H9 (cell line): ENCODE measurements around the gene TMEM121. TPM values are rescaled to one million over a fixed set of nuclear protein-coding genes. Genes with fewer than 3 reads are reported as not detected.
"Not testable (repeated sequence)": the region's sequence is repeated elsewhere in the genome, so short reads cannot be mapped to it uniquely, and the experiment has no call there.

Experiments used
- DNase-seq: peaks from one replicate; pipeline ENCODE4 v3.0.0-alpha.2; 2017
- H2AFZ ChIP-seq: one replicate; pipeline ENCODE4 v1.6.1; 2013; ENCODE audit warnings: mild to moderate bottlenecking, low read length, control low read depth, moderate library complexity
- H2AK5ac ChIP-seq: 2 replicates; pipeline ENCODE4 v1.6.1; 2013; ENCODE audit warnings: low read length, control low read depth, mixed read lengths; ENCODE audit not compliant: insufficient read length
- H2BK120ac ChIP-seq: one replicate; pipeline ENCODE4 v1.6.1; 2013; ENCODE audit warnings: low read depth, mild to moderate bottlenecking, low read length, control low read depth, inconsistent platforms; ENCODE audit not compliant: poor library complexity, severe bottlenecking
- H2BK12ac ChIP-seq: 2 replicates; pipeline ENCODE4 v1.6.1; 2013; ENCODE audit warnings: low read length, control low read depth, mixed read lengths, low read depth; ENCODE audit not compliant: insufficient read length
- H2BK15ac ChIP-seq: 2 replicates; pipeline ENCODE4 v1.6.1; 2013; ENCODE audit warnings: low read depth, low read length, control low read depth
- H2BK20ac ChIP-seq: one replicate; pipeline ENCODE4 v1.6.1; 2013; ENCODE audit warnings: low read depth, mild to moderate bottlenecking, low read length, control low read depth, inconsistent platforms; ENCODE audit not compliant: poor library complexity, severe bottlenecking
- H2BK5ac ChIP-seq: 2 replicates; pipeline ENCODE4 v1.6.1; 2013; ENCODE audit warnings: low read length, control low read depth, mixed read lengths; ENCODE audit not compliant: insufficient read length
- H3K14ac ChIP-seq: 2 replicates; pipeline ENCODE4 v1.6.1; 2013; ENCODE audit warnings: low read length, control low read depth; ENCODE audit not compliant: insufficient read depth
- H3K18ac ChIP-seq: 2 replicates; pipeline ENCODE4 v1.6.1; 2013; ENCODE audit warnings: low read depth, mild to moderate bottlenecking, mixed read lengths, low read length, control low read depth; ENCODE audit not compliant: insufficient read length
- H3K23ac ChIP-seq: 2 replicates; pipeline ENCODE4 v1.6.1; 2013; ENCODE audit warnings: low read length, control low read depth, mixed read lengths, low read depth; ENCODE audit not compliant: insufficient read length
- H3K23me2 ChIP-seq: 2 replicates; pipeline ENCODE4 v1.6.1; 2013; ENCODE audit warnings: low read depth, mild to moderate bottlenecking, mixed read lengths, low read length, control low read depth; ENCODE audit not compliant: insufficient read length, poor library complexity, severe bottlenecking
- H3K27ac ChIP-seq: 2 replicates; pipeline ENCODE4 v1.5.1; 2013; ENCODE audit warnings: low read length, control low read depth, mixed read lengths, low read depth; ENCODE audit not compliant: insufficient read length
- H3K27me3 ChIP-seq: 2 replicates; pipeline ENCODE4 v1.6.1; 2013; ENCODE audit warnings: low read length, control low read depth, inconsistent platforms; ENCODE audit not compliant: insufficient read depth
- H3K4ac ChIP-seq: 2 replicates; pipeline ENCODE4 v1.6.1; 2013; ENCODE audit warnings: low read depth, mild to moderate bottlenecking, control low read depth, inconsistent platforms, low read length, moderate library complexity
- H3K4me1 ChIP-seq: 2 replicates; pipeline ENCODE4 v1.6.1; 2013; ENCODE audit warnings: low read length, control low read depth, inconsistent platforms; ENCODE audit not compliant: insufficient read depth
- H3K4me2 ChIP-seq: 2 replicates; pipeline ENCODE4 v1.6.1; 2013; ENCODE audit warnings: low read length, control low read depth, mixed read lengths; ENCODE audit not compliant: insufficient read length, insufficient read depth
- H3K56ac ChIP-seq: 2 replicates; pipeline ENCODE4 v1.6.1; 2013; ENCODE audit warnings: low read depth, mild to moderate bottlenecking, mixed read lengths, low read length, control low read depth; ENCODE audit not compliant: insufficient read length
- H3K79me1 ChIP-seq: 2 replicates; pipeline ENCODE4 v1.6.1; 2013; ENCODE audit warnings: low read depth, mild to moderate bottlenecking, moderate library complexity, low read length, control low read depth, inconsistent platforms; ENCODE audit not compliant: insufficient read depth, poor library complexity, severe bottlenecking
- H3K79me2 ChIP-seq: 2 replicates; pipeline ENCODE4 v1.6.1; 2013; ENCODE audit warnings: low read length, control low read depth, inconsistent platforms; ENCODE audit not compliant: insufficient read depth
- H3K9ac ChIP-seq: 2 replicates; pipeline ENCODE4 v1.6.1; 2013; ENCODE audit warnings: low read length, control low read depth, mixed read lengths; ENCODE audit not compliant: insufficient read length; ENCODE audit errors: extremely low read depth
- H3K9me3 ChIP-seq: one replicate; pipeline ENCODE4 v1.6.1; 2013; ENCODE audit warnings: low read depth, low read length, inconsistent platforms; ENCODE audit not compliant: control insufficient read depth
- H3T11ph ChIP-seq: one replicate; pipeline ENCODE4 v1.6.1; 2013; ENCODE audit warnings: mild to moderate bottlenecking, low read length, control low read depth, inconsistent platforms
- H4K20me1 ChIP-seq: one replicate; pipeline ENCODE4 v1.6.1; 2013; ENCODE audit not compliant: control insufficient read depth, insufficient read length, insufficient read depth
- H4K5ac ChIP-seq: 2 replicates; pipeline ENCODE4 v1.6.1; 2013; ENCODE audit warnings: low read depth, mild to moderate bottlenecking, mixed read lengths, low read length, control low read depth; ENCODE audit not compliant: insufficient read length
- H4K8ac ChIP-seq: replicated peaks from 2 replicates; pipeline ENCODE4 v1.6.1; 2013; ENCODE audit warnings: low read length, control low read depth, mixed read lengths, low read depth; ENCODE audit not compliant: insufficient read length
- H4K91ac ChIP-seq: 2 replicates; pipeline ENCODE4 v1.6.1; 2013; ENCODE audit warnings: low read depth, mild to moderate bottlenecking, moderate library complexity, mixed read lengths, low read length, control low read depth; ENCODE audit not compliant: insufficient read length
- H3K27ac Mint-ChIP-seq, 3 experiments: 2 replicates in 2 of 3; 3 replicates in 1 of 3; pipeline ENCODE4 v1.8.0; 2020 to 2021; ENCODE audit warnings: mixed read lengths in 3 of 3, mild to moderate bottlenecking in 1 of 3, moderate library complexity in 1 of 3
- H3K27me3 Mint-ChIP-seq: 2 replicates; pipeline ENCODE4 v1.8.0; 2021; ENCODE audit warnings: low read depth, mild to moderate bottlenecking, moderate library complexity, mixed read lengths
- H3K36me3 Mint-ChIP-seq, 3 experiments: 2 replicates in 2 of 3; 3 replicates in 1 of 3; pipeline ENCODE4 v1.8.0; 2020 to 2021; ENCODE audit warnings: low read depth in 3 of 3, mixed read lengths in 3 of 3; ENCODE audit not compliant: insufficient read depth in 1 of 3
- H3K4me1 Mint-ChIP-seq, 2 experiments: 2 replicates each; pipeline ENCODE4 v1.8.0; 2020; ENCODE audit warnings: mixed read lengths in 2 of 2
- H3K4me3 Mint-ChIP-seq, 2 experiments: 2 replicates in 1 of 2; 3 replicates in 1 of 2; pipeline ENCODE4 v1.8.0; 2020 to 2021; ENCODE audit warnings: mild to moderate bottlenecking in 2 of 2, mixed read lengths in 2 of 2, moderate library complexity in 1 of 2
- H3K9me3 Mint-ChIP-seq, 2 experiments: 2 replicates in 1 of 2; 3 replicates in 1 of 2; pipeline ENCODE4 v1.8.0; 2020; ENCODE audit warnings: mild to moderate bottlenecking in 2 of 2, mixed read lengths in 2 of 2, moderate library complexity in 1 of 2
- WGBS: extraction: QIAGEN DNeasy Blood & Tissue Kit; methylation state at CpG from one replicate; pipeline ENCODE4 v1.1.7; 2013; ENCODE audit warnings: missing lambda C conversion rate, low lambda C conversion rate, mixed read lengths; ENCODE audit not compliant: insufficient read length; ENCODE audit errors: extremely low coverage; 5-methylcytosine and 5-hydroxymethylcytosine counted together
- total RNA-seq: library from RNA; stranded (reverse); gene quantifications from 2 replicates; pipeline ENCODE4 v1.2.1, GENCODE V29; 2021
- TF ChIP-seq, protein P1 (sequence below): fragments of 200-600 bp; sonication (generic); conservative IDR thresholded peaks from 3 replicates; pipeline ENCODE4 v1.8.0; 2021; ENCODE audit warnings: antibody characterized with exemption, mild to moderate bottlenecking

TMEM121 gene
- total RNA-seq, 1 experiment from 2014 or later = 2.6 TPM

DNA sequence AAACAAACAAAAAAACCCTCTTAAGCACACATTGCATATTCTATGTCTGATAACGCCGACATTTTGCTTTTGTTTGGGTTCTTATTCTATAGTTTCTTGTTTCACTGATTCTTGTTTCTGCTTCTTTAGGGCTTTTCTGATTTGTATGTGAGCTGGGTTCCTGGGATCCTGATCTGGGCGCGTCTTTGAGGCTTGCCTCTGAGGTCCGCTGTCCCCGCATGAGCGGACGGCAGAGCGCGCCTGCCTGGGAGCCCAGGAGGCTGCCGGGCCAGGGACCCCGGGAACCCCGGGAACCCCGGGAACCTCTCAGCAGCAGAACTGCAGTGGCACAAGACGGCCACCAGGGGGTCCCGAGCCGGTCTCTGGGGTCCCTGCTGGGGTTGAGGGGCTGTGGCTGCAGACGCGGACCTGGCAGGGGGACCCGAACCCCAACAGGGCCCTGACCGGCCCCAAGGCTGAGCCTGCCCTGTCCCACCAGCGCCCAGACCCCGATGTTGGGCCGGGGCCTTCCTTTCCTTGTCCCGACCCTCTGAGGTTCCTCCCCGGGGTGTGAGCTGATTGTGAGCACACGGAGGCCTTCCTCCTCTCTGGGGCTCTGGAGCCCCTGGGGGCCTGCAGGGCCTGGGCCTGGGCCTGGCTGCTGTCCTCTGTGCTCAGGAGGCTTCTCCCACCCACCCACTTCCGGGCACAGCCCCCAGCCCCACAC lies 32.2 kb downstream of the TMEM121 start:
- TF ChIP-seq, protein P1, sequence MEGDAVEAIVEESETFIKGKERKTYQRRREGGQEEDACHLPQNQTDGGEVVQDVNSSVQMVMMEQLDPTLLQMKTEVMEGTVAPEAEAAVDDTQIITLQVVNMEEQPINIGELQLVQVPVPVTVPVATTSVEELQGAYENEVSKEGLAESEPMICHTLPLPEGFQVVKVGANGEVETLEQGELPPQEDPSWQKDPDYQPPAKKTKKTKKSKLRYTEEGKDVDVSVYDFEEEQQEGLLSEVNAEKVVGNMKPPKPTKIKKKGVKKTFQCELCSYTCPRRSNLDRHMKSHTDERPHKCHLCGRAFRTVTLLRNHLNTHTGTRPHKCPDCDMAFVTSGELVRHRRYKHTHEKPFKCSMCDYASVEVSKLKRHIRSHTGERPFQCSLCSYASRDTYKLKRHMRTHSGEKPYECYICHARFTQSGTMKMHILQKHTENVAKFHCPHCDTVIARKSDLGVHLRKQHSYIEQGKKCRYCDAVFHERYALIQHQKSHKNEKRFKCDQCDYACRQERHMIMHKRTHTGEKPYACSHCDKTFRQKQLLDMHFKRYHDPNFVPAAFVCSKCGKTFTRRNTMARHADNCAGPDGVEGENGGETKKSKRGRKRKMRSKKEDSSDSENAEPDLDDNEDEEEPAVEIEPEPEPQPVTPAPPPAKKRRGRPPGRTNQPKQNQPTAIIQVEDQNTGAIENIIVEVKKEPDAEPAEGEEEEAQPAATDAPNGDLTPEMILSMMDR = 0 out of 3 replicates have a peak, but pooled peaks have one; percentile 16
- H4K91ac ChIP-seq, H3K27me3 ChIP-seq, H4K5ac ChIP-seq, H2AK5ac ChIP-seq, H3K4me1 Mint-ChIP-seq, H4K8ac ChIP-seq, H3K56ac ChIP-seq, H2BK12ac ChIP-seq, H3K4me3 Mint-ChIP-seq, H3K4me2 ChIP-seq, H3K23ac ChIP-seq, H3K23me2 ChIP-seq, H3T11ph ChIP-seq, H4K20me1 ChIP-seq, H3K9ac ChIP-seq, H3K14ac ChIP-seq, H2BK20ac ChIP-seq, H3K27ac Mint-ChIP-seq, H3K79me1 ChIP-seq, H3K79me2 ChIP-seq, H3K4me1 ChIP-seq, H3K27ac ChIP-seq, H3K18ac ChIP-seq, DNase-seq, H3K4ac ChIP-seq, H3K27me3 Mint-ChIP-seq, H2BK15ac ChIP-seq, H2BK120ac ChIP-seq, H2AFZ ChIP-seq, H2BK5ac ChIP-seq: not testable (repeated sequence)
- H3K36me3 Mint-ChIP-seq = peaks cover 9 to 14% (median 12%) of the 10 kb centered on the region in 3 experiments
- peaks cover 47 to 59% of the 10 kb centered on the region in 2 experiments for H3K9me3 Mint-ChIP-seq
- peaks cover 27% of the 10 kb centered on the region for H3K9me3 ChIP-seq
- no CpG with 5 or more reads among the region's 28 CpGs for WGBS

DNA sequence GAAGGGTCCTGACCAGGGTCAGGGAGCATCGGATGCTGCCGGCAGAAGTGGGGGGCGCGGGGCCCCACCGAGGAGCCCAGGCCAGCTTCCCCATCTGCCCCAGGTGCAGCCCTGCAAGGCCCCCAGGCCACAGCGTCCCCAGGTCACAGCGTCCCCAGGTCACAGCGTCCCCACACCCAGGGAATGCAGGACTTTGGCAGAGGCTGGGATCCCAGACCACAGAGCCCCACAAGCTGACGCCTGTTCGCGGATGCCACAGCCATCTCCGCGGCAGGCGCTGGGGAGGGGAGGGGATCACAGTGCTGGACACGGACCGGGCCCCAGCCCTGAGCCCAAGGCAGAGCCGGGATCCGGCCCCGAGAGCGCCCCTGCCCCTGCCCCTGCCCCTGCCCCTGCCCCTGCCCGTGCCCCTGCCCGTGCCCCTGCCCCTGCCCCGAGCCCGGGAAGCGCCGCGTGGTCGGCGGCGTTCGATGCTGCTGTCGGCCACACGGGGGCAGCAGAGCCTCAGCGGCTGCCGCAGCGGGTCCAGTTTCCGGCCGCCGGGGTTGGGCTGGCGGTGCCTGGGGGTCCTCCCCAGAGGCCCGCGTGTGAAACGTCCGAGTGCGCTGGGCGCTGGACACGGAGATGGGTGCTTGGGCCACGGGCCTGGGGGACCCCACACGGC lies 33.1 kb downstream of the TMEM121 start:
- not testable (repeated sequence) for H2AFZ ChIP-seq, H3K79me2 ChIP-seq, H3K14ac ChIP-seq, H3K27ac Mint-ChIP-seq, H4K20me1 ChIP-seq, H2BK15ac ChIP-seq, H4K5ac ChIP-seq, H3K27me3 Mint-ChIP-seq, H3K27me3 ChIP-seq, H2BK5ac ChIP-seq, H3K4ac ChIP-seq, H3K18ac ChIP-seq, H2AK5ac ChIP-seq, H3K4me2 ChIP-seq, H3K23me2 ChIP-seq, H2BK120ac ChIP-seq, H3K27ac ChIP-seq, H2BK20ac ChIP-seq, H4K91ac ChIP-seq, H4K8ac ChIP-seq, DNase-seq, H3K56ac ChIP-seq, H3K79me1 ChIP-seq, H3K4me1 ChIP-seq, H3K9ac ChIP-seq, H3T11ph ChIP-seq, H2BK12ac ChIP-seq, H3K23ac ChIP-seq, H3K4me1 Mint-ChIP-seq, H3K4me3 Mint-ChIP-seq
- peaks cover 29% of the 10 kb centered on the region for H3K9me3 ChIP-seq
- WGBS = no CpG with 5 or more reads among the region's 49 CpGs
- Mint-ChIP-seq H3K9me3 (peaks cover 46 to 59% of the 10 kb centered on the region in 2 experiments), H3K36me3 (peaks cover 9 to 10% (median 10%) of the 10 kb centered on the region in 3 experiments)
